Stimulated activated CD8-positive, alpha-beta memory T cell treated with anti-CD3 and anti-CD28 coated beads, Interleukin-15, amount 100 ng/mL, for 24 hours (primary cell): ENCODE data around the gene TYW5.

Experiments
- DNase-seq: peaks from one replicate; pipeline ENCODE4 v3.0.0-alpha.2; 2020; ENCODE audit warnings: low read depth

TYW5 gene

DNA sequence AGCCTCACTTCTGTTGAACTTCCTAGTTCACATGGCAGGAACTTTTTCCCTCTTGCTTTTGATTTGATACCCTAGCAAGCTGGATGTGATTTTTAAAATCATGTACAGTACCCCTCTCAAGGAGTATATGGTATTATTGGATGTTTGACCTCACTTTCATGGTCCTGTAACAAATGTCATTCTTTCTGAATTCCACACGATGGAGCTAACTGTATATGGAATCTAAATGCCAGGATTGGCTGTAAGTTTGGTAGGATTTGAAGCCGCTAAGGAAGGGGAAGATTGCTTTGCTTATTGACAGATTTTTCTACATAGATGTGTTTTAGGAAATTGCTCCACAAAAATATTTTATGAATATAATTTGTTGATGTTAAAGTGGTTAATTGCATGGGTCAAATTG lies 18.4 kb upstream of the TYW5 start:
- no peak for DNase-seq

DNA sequence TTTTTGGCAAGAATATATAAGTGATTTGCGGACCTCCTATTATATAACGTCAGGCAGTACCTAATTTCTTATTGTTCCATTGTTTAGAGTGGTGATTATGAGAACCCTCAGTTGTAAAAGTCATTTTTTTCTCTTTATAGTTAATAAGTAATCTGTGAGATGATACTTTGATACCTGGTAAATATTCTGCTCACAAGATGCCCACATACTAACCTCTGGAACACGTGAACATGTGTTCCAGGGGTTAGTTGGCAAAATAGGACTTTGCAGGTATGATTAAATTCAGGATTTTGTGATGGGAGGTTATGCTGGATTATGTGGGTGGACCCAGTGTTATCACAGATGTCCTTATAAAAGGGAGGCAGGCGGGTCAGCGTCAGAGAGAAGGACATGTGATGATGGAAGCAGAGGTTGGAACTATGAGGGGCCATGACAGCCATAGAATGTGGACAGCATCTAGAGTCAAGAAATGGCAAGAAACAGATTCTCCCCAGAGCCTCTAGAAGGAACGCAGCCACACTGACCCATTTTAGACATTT lies 16.9 kb upstream of the TYW5 start:
- no peak for DNase-seq

DNA sequence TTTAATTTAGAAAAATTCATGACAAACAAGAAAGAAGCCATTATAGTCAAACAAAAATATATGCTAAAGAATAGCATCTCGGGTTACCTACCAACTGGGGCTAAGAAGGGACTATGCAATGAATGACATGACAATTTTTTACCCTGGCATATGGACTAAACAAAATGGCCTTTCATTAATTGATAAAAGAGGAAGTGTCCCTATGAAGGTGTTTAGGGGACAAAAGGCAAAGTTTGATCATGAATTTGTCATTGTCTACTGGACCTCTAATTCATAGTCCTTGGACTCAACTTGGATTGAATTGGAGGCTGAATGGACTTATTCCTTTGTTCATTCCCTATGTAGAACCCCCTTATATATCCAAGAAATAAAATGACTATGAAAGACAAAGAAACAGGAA lies 12.8 kb upstream of the TYW5 start:
- no peak for DNase-seq

DNA sequence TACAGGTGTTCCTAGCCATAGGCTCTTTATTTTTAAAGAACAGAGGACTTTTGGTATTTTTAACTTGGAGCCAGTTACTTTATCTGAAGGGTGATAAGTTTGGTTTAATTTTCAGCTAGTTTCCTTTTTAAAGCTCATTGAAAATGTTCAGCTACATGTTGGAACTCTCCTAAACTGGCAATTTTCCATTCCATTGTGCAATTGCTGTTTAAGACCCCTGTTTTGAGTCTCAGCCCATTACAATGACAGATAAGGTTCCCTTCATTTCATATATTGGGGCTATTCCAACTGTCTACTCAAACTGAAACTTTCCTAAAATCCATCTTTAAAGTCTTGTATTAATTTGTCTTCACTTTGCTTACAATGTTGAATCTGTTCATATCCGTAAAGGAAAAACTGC lies 11.7 kb upstream of the TYW5 start:
- no peak for DNase-seq

DNA sequence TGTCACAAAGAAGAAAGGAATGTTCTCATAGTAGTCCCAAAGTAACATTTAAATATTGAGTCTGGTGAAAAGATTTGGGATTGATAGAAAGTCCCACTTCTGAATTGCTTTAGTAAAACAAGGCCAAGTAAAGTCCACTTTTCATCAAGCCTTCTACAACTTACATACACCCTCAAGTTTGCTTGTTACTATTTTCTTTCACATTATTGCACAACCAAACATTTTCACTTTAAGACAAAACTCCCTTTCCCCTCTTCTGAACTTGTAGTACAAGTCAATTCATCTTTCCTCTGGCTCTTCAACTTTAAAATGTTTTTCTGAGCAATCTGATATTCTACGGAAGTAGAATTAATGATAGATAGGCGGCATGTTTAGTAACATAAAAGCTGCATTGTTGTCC lies 11.1 kb upstream of the TYW5 start:
- no peak for DNase-seq

DNA sequence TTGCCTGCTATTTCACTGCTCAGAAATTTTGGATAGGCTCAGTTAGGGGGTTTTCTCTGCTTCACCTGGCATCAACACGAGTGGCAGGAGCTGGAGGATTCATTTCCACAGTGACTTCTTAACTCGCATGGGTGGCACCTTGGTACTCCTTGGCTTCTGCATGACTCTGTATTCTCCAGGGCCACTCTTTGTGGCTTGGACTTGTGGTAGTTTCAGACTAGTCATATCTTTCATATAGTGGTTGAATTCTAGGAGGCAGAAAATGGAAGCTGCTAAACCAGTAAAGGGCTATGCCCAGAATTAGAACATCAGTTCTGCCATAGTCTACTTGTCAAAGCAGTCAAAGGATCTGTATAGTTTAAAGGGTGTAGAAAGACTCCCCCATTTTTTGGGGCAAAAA lies 6.9 kb upstream of the TYW5 start:
- DNase-seq, result no peak

DNA sequence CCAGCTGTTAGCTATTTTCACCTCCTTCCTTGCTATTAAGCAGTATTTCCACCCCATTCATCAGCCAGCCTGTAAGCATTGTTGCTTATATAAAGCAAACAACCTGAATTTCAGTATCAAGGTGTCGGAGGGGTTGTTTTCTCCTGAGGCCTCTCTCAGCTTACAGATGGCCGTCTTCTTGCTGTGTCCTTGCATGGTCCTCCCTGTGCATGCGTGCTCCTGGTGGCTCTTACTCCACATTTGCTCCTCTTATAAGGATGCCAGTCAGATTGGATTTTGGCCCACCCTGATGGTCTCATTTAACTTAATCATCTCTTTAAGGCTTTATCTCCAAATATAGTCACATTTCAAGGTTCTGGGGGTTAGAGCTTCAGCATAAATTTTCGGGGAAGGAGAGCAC lies 2.7 kb upstream of the TYW5 start:
- DNase-seq, result no peak

DNA sequence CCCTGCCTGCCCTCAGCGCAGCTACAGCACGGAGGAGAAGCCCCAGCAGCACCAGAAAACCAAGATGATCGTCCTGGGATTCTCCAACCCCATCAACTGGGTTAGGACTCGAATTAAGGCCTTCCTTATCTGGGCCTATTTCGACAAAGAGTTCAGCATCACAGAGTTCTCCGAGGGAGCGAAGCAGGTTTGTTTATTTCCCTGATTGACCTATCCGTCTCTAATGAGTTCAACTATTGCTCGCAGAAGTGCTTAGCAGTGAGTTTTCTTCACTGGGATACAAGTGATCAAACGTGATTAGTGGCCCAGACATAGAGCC lies 730 bp upstream of the TYW5 start:
- no peak for DNase-seq

DNA sequence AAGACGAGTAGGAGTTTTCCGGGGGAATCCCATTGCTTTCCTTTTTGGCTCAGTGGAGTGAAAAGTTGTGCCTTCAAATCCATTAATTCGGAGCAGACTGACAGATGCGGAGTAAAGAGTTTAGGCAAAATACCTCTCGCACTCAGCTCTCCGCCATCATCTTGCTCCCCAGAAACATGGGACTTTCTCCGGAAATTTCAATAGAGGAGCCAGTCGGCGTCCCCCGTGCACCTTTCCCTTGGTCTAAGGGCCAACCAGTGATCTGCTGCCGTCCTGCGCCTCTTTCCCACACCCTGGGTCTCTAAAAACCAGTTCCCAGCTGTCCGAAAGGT lies 318 bp downstream of the TYW5 start:
- DNase-seq, result no peak

DNA sequence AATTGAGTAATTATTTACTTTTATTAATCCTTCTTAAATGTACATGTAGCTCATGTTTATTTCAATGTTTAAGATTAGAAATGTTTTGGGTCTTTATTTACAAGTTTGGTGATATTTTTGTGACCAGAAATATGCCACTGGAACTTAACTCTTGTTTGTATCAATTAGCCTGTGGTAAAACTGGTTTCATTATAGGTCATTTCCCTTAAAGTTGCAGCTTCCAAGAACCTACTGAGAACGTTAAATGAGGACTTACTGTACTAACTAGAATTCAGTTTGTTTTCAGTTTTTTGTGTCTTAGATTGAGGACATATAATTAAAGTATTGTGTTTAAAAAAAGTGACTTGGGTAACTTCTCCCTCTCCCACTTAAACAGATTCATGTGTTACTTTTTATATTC lies 4.3 kb downstream of the TYW5 start:
- no peak for DNase-seq

DNA sequence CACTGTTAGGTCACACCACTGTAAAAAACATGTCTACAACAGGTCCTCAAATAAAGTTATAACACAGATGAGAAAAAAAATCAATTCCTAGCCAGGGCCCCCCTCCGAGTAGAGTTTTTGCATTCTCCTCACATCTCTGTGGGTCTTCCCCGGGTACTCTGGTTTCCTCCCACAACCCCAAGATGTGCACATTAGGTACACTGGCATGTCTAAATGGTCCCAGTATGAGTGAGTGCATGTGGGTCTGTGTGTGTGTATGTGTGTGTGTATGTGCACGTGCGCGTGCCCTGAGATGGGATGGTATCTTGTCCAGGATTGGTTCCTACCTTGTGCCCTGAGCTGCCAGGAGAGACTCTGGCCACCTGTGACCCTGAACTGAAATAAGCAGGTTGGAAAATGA lies 4.9 kb downstream of the TYW5 start:
- DNase-seq, result no peak

DNA sequence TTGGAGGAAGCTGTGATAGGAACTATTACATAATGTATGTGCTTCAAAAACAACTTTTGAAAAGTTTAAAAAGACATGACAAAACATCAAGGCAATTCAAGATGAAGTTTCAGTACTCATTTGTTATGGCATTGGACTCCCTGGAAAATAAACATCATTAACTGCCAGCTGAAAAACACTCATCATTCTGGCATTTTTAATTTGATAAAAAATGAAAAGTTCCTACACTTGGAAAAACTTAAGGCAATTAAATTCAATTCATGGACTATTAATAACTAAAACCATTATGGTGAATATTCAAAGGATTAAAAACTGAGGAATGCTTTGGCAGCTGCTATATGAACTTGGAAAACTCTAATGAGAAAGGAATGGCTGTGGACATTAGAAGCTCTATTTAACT lies 8.5 kb downstream of the TYW5 start:
- no peak for DNase-seq

DNA sequence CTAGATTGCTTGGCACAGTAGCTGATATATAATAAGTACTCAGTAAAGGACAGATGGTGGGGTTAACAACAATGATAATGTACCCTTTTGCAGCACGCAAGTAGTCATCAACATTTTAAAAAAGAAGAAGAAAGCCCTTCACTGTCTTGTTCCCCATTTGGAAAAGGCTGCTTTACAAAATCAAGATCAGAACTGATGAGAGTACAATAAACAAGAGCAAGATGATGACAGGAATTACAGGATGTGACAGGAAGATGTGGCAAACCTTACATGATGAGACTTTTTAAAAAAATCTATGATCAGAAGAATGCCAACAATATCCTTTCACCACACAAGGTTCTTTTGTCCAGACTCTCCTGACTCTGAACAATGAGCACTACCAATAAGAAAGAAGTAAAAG lies 9.1 kb downstream of the TYW5 start:
- no peak for DNase-seq

DNA sequence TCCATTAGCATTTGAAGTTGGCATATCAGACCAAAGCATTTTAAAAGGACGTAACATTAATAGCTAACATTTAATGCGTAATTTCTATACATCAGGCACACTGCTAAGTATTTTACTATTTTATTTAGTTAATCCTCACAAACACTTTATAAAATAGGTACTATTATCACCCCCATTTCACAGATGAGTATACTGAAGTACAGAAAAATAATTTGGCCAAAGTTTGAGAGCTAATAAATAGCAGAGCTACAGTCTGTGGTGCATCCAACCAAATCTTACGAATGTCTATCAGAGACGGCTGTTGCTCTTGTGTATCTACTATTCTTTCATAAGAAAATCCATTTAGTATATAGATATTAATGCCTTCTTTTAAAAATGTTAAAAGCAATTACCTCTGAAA lies 11.9 kb downstream of the TYW5 start:
- DNase-seq, result no peak

DNA sequence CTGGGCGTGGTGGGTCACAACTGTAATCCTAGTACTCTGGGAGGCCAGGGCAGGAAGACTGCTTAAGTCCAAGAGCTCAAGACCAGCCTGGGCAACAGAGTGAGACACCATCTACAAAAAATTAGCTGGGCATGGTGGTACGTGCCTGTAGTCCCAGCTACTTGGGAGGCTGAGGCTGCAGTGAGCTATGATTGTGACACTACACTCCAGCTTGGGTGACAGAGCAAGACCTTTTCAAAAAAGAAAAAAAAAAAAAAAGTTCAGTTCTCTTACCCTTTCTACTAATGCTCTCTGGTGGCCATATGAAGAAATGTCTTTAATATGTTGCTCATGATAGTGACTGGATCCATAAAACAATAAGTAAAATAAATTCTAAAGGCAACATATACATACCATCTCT lies 14.9 kb downstream of the TYW5 start:
- no peak for DNase-seq

DNA sequence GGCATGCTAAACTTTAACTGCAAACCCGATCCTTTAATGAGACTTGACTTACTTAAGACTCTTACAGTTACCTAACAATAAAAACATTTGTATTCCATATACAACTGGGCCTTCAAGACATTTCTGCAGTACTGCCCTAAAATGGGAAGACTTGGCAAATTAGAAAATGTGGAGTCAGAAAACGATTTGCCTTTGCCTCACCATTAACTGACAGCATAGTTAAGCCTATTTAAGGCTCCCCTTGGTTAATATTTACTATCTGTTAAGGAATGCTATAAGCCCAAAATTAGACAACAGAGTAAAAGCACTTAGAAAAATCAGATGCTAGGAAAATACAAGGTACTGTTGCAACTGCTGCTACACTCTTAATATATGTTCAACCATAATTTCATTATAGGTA lies 18.7 kb downstream of the TYW5 start:
- no peak for DNase-seq

DNA sequence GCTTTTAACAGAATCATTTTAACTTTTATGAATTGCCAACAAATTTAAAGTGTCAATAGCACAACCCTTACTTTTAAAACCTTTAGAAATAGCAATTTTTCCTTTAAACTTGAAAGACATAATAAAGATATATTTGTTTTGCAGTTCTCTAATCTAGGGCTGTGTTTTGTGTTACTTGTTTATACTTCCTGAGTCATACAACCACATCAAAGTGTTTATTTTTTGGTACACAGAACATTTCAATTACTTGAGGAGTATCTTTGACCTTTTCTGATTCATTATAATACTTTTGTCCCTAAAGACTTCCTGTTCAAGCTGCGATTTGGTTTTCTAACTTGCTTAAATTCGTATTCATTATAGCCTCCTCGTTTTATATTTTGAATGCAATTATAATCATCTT lies 21.8 kb downstream of the TYW5 start:
- DNase-seq, result no peak

DNA sequence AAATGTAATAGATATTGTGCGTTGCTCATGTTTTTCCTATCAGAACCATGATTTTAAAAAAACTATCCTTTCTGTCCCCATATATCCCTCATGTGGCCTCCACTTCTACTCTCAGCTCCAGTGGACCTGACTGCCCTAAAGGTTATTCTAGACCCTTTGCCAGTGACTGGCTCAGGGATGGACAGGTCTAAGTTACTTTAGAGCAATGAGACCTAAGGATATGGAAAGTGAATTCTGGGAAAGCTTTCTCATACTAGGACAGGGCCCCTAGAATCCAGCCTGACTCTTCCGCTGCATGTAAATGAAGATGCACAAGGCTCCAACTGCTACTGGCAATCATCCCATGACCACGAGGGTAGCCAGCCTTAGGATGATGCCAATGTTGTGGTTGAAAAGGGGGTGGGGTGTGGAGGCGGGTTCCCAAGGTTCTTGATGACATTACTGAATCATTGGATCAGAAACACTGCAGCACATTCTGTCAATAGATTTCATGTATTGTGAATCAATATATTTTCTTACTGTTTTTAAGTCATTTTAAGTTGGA lies 22.9 kb downstream of the TYW5 start:
- no peak for DNase-seq

DNA sequence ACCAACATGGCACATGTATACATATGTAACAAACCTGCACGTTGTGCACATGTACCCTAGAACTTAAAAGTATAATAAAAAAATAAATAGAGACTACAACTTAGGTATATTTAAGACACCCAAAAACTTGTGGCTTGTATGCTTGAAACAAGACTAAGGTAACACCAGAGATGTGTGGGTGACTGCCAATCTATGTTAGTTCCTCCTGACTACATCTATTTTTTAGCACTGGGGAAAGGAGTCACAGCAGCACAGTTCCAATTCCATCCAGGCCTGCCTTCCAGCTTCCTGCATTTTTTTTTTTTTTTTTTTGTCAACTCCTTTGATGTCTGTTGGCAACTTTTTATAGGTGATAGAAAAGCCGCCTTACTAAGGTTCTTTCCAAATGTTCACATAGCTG lies 26.0 kb downstream of the TYW5 start:
- no peak for DNase-seq

DNA sequence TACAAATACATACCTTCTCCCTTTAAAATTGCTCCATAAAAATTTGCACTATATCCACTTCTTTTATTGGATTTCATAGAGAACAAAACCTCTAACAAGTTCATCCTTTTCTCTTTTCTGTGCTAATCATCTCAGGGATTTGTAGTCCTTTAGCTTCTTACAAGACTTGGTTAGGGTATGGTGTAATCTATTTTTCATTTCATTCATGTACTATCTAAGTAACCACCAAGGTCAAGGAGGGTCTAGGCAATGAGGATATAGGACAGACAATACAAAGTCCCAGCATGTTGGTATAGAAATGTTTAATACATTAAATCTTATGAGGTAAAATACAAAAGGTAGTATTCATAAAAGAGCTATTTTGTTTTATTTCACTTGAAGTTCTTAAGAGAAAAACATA lies 26.7 kb downstream of the TYW5 start:
- no peak for DNase-seq

DNA sequence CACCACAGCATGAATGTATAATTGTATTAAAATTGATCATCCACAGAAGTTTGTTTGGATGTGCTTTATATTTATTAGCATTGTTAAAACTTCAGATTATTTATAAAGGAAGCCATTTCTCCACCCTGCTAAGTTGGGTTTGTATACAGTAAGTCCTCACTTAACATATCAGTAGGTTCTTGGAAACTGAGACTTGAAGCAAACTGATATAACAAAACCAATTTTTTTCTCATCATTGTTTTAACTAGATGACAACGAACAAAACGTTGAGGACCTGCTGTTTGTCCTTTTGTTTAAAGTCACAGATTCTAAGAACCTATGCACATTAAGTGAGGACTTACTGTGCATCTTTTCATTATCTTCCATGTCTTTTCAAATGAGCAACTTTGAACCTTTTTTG lies 27.1 kb downstream of the TYW5 start:
- no peak for DNase-seq

DNA sequence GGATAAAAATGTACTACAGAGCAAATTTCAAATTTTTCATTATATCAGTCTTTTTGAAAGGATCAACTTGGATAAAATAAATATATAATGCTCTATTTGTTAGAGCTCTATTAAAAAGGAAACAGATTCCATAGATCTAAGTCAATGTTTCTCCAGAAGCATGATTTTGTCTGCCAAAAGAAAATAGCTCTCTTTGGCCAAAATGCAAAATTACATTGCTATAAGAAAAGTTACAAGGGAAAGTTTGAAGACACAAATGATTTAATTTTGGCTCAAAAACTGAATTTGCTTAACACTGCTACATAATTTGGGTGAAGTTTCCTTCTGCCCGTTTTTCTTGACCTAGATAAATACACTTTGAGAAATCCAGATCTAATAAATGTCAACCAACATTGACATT lies 28.5 kb downstream of the TYW5 start:
- no peak for DNase-seq

DNA sequence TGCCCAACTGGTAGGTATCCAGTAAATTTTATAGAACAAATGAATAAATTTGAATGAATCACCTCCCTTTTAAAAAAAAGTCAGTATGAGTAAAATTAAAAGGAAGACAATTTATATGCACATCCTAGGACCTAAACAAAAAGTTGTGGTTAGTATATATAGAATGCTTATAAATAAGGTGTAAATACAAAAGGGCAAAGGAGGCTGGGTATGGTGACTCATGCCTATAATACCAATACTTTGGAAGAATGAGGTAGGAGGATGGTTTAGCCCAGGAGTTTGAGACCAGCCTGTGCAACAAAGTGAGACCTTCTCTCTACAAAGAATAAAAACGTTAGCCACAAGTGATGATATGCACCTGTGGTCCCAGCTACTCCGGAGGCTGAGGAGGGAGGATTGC lies 31.4 kb downstream of the TYW5 start:
- no peak for DNase-seq

DNA sequence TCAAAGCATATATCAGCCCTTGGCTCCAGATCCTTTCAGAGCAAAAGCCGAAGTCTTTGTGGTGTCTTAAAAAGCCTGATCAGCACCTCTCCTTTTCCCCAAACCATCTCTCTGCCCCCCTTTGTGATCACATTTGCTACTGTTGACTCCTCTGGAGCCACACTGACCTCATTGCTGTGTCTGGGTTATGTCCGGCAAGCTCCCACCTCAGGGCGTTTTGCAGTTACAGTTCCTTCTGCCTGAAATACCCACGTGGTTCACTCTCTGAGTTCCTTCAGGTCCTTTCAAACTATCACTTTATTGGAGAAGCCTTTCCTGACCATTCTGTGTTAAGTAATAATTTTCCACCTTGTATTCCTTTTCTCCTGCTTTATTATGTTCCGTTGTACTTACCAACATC lies 32.4 kb downstream of the TYW5 start:
- no peak for DNase-seq

DNA sequence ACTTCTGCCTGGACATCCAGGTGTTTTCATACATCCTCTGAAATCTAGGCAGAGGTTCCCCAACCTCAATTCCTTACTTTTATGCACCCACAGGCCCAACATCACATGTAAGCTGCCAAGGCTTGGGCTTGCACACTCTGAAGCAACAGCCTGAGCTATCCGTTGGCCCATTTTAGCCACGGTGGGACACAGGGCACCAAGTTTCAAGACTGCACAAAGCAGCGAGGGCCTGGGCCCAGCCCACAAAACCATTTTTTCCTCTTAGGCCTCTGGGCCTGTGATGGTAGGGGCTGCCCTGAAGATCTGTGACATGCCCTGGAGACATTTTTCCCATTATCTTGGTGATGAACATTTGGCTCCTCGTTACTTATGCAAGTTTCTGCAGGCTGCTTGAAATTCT lies 38.3 kb downstream of the TYW5 start:
- no peak for DNase-seq
